B cell (primary cell): ENCODE results near the gene CNGB1.

Experiments used
- EZH2 ChIP-seq: IDR thresholded peaks from 2 replicates; pipeline ENCODE4 v1.6.1; 2012; ENCODE audit warnings: borderline replicate concordance, low read depth, mild to moderate bottlenecking, moderate library complexity, low read length; ENCODE audit not compliant: insufficient read depth, poor library complexity, severe bottlenecking
- TF ChIP-seq, protein P1 (sequence below): fragments of 200-600 bp; IDR thresholded peaks from one replicate; pipeline ENCODE4 v1.8.0; 2022; ENCODE audit warnings: antibody characterized with exemption, mild to moderate bottlenecking

DNA sequence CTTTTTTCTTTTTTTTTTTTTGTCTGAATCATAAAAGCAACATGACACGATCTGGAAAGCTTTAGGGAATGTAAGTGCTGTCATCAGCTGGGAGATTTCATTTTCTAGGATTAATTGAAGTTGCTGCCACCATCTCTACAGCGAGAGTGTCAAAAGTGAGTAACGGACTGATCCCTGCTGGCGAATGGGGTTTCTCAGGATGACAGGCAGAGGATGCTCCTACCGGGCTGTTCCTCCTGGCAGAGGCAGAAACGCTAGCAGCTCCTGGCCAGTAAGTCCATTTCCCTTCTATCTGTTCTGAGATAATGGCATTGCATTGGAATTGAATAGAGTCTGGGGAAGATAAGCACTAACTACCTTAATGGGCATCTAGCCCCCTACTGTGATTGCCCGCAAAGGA lies 88.1 kb downstream of the CNGB1 start:
- TF ChIP-seq, protein P1, sequence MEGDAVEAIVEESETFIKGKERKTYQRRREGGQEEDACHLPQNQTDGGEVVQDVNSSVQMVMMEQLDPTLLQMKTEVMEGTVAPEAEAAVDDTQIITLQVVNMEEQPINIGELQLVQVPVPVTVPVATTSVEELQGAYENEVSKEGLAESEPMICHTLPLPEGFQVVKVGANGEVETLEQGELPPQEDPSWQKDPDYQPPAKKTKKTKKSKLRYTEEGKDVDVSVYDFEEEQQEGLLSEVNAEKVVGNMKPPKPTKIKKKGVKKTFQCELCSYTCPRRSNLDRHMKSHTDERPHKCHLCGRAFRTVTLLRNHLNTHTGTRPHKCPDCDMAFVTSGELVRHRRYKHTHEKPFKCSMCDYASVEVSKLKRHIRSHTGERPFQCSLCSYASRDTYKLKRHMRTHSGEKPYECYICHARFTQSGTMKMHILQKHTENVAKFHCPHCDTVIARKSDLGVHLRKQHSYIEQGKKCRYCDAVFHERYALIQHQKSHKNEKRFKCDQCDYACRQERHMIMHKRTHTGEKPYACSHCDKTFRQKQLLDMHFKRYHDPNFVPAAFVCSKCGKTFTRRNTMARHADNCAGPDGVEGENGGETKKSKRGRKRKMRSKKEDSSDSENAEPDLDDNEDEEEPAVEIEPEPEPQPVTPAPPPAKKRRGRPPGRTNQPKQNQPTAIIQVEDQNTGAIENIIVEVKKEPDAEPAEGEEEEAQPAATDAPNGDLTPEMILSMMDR: no peak
- no peak for TF ChIP-seq EZH2
